ENCODE measurements around the gene CLEC4F.

CLEC4F gene

GRCh38 chr2:70779491-70779890, 40.9 kb downstream of the CLEC4F start:
- no peaks in the 10 kb centered on the region for H3K79me2 ChIP-seq
- no peak overlapping the region for H3K4me3 ChIP-seq (ENCODE audit: low read depth, low read length)
- no peak overlapping the region for H3K4me2 ChIP-seq (ENCODE audit: low read length)
- no peak overlapping the region for H3K27ac ChIP-seq
- H3K36me3 ChIP-seq (ENCODE audit: control insufficient read depth, insufficient read depth, low read length), result no peaks in the 10 kb centered on the region
- no peaks in the 10 kb centered on the region for H3K4me1 ChIP-seq
- H2AFZ ChIP-seq, result no peak overlapping the region
- no peaks in the 10 kb centered on the region for H3K9me3 ChIP-seq (ENCODE audit: control insufficient read depth, low read length)
- no peaks in the 10 kb centered on the region for H3K27me3 ChIP-seq (ENCODE audit: control insufficient read depth, insufficient read depth, low read length)
- TF ChIP-seq CTCF (IDR thresholded peaks at IDR 0.05), result no peak
- H3K9ac ChIP-seq, result no peak overlapping the region

GRCh38 chr2:70778676-70779075, 41.7 kb downstream of the CLEC4F start:
- no peaks in the 10 kb centered on the region for H3K27me3 ChIP-seq (ENCODE audit: control insufficient read depth, insufficient read depth, low read length)
- no peak overlapping the region for H2AFZ ChIP-seq
- no peak overlapping the region for H3K9ac ChIP-seq
- no peaks in the 10 kb centered on the region for H3K9me3 ChIP-seq (ENCODE audit: control insufficient read depth, low read length)
- H3K36me3 ChIP-seq (ENCODE audit: control insufficient read depth, insufficient read depth, low read length), result no peaks in the 10 kb centered on the region
- H3K27ac ChIP-seq, result no peak overlapping the region
- no peak overlapping the region for H3K4me2 ChIP-seq (ENCODE audit: low read length)
- no peak overlapping the region for H3K4me3 ChIP-seq (ENCODE audit: low read depth, low read length)
- no peaks in the 10 kb centered on the region for H3K4me1 ChIP-seq
- no peaks in the 10 kb centered on the region for H3K79me2 ChIP-seq
- TF ChIP-seq CTCF (IDR thresholded peaks at IDR 0.05), result no peak

GRCh38 chr2:70777450-70777849, 42.9 kb downstream of the CLEC4F start:
- Histone ChIP-seq H3K79me2 (no peaks in the 10 kb centered on the region), H3K9ac (no peak overlapping the region), H3K36me3 (ENCODE audit: control insufficient read depth, insufficient read depth, low read length) (no peaks in the 10 kb centered on the region), H3K4me3 (ENCODE audit: low read depth, low read length) (no peak overlapping the region), H3K9me3 (ENCODE audit: control insufficient read depth, low read length) (no peaks in the 10 kb centered on the region), H3K4me1 (no peaks in the 10 kb centered on the region), H3K4me2 (ENCODE audit: low read length) (no peak overlapping the region), H3K27ac (no peak overlapping the region), H3K27me3 (ENCODE audit: control insufficient read depth, insufficient read depth, low read length) (no peaks in the 10 kb centered on the region), H2AFZ (no peak overlapping the region)
- no peak for TF ChIP-seq CTCF (IDR thresholded peaks at IDR 0.05)

- no peaks in the 10 kb centered on the region for H3K4me1 ChIP-seq
- H3K36me3 ChIP-seq (ENCODE audit: control insufficient read depth, insufficient read depth, low read length), result no peaks in the 10 kb centered on the region
- H3K79me2 ChIP-seq, result no peaks in the 10 kb centered on the region
- no peak overlapping the region for H3K4me2 ChIP-seq (ENCODE audit: low read length)
- no peak overlapping the region for H3K27ac ChIP-seq
- no peak overlapping the region for H3K4me3 ChIP-seq (ENCODE audit: low read depth, low read length)
- no peaks in the 10 kb centered on the region for H3K9me3 ChIP-seq (ENCODE audit: control insufficient read depth, low read length)
- H3K27me3 ChIP-seq (ENCODE audit: control insufficient read depth, insufficient read depth, low read length), result no peaks in the 10 kb centered on the region
- no peak overlapping the region for H3K9ac ChIP-seq
- H2AFZ ChIP-seq, result no peak overlapping the region
- TF ChIP-seq CTCF (IDR thresholded peaks at IDR 0.05), result no peak
Measured at GRCh38 chr2:70776266-70776665, 44.1 kb downstream of the CLEC4F start.

- Histone ChIP-seq H3K36me3 (ENCODE audit: control insufficient read depth, insufficient read depth, low read length) (no peaks in the 10 kb centered on the region), H3K9ac (no peak overlapping the region), H3K4me3 (ENCODE audit: low read depth, low read length) (no peak overlapping the region), H3K9me3 (ENCODE audit: control insufficient read depth, low read length) (no peaks in the 10 kb centered on the region), H3K27ac (no peak overlapping the region), H3K4me2 (ENCODE audit: low read length) (no peak overlapping the region), H3K4me1 (no peaks in the 10 kb centered on the region), H3K27me3 (ENCODE audit: control insufficient read depth, insufficient read depth, low read length) (no peaks in the 10 kb centered on the region), H3K79me2 (no peaks in the 10 kb centered on the region), H2AFZ (no peak overlapping the region)
- no peak for TF ChIP-seq CTCF (IDR thresholded peaks at IDR 0.05)
Measured at GRCh38 chr2:70775141-70775540, 45.3 kb downstream of the CLEC4F start.

All from parathyroid adenoma (tissue), 2 donors.